ENCODE measurements around the gene ENOX1. TPM values are rescaled to one million over a fixed set of nuclear protein-coding genes. Genes with fewer than 3 reads are reported as not detected.

Gene ENOX1
- total RNA-seq, 1 donor from 2014 or later, result 0.79 TPM

DNA sequence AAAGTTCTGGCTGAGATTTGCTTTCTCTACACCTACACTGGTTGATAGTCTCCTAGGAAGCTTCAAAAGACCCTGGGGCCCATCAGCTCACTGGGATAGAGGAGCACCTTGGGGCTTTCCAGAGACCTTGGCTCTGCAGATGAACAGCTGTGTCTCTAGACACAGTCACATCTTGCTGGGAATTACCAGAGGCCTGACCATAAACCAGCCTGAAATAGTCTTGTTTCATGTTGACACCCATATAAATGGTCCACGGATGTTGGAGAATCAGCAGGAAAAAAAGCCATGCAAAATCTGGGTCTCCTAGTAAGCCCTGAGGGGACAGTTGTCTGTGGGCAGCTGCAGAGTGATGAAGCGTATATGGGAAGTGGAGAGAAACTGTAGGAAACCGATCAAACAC, 555.8 kb downstream of the ENOX1 start:
- no peak for FAIRE-seq
- TF ChIP-seq, protein P1, sequence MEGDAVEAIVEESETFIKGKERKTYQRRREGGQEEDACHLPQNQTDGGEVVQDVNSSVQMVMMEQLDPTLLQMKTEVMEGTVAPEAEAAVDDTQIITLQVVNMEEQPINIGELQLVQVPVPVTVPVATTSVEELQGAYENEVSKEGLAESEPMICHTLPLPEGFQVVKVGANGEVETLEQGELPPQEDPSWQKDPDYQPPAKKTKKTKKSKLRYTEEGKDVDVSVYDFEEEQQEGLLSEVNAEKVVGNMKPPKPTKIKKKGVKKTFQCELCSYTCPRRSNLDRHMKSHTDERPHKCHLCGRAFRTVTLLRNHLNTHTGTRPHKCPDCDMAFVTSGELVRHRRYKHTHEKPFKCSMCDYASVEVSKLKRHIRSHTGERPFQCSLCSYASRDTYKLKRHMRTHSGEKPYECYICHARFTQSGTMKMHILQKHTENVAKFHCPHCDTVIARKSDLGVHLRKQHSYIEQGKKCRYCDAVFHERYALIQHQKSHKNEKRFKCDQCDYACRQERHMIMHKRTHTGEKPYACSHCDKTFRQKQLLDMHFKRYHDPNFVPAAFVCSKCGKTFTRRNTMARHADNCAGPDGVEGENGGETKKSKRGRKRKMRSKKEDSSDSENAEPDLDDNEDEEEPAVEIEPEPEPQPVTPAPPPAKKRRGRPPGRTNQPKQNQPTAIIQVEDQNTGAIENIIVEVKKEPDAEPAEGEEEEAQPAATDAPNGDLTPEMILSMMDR (IDR thresholded peaks at IDR 0.05; ENCODE audit: insufficient read depth, low read length, severe bottlenecking), result no peak
- no peaks in the 10 kb centered on the region for H3K27me3 ChIP-seq (ENCODE audit: control insufficient read depth, insufficient read depth, low read length)
- H3K36me3 ChIP-seq (ENCODE audit: control insufficient read depth, insufficient read depth, low read length), result no peaks in the 10 kb centered on the region
- DNase-seq (ENCODE audit: low read depth), result no peak
- no peak overlapping the region for H3K4me3 ChIP-seq (ENCODE audit: low read depth, low read length)

DNA sequence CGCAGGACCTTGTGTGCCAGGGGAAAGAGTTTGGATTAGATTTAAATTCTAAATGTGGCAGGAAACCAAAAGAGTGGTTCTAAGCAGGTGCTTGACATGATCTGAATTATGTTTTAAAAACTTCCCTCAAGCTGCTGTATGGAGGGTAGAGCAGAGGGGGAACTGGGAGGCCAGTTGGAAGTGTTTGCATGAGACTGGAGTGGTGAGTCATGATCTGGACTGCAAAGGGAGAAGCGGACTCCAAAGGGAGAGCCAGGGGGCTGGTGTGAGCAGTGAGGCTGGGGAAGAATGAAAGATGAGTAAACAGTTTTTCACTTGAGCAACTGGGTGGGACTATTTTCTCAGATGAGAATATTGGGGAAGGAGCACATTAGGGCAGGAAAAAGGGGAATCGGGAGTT, 557.3 kb downstream of the ENOX1 start:
- no peak for FAIRE-seq
- TF ChIP-seq, protein P1 (IDR thresholded peaks at IDR 0.05; ENCODE audit: insufficient read depth, low read length, severe bottlenecking), result no peak
- Histone ChIP-seq H3K27me3 (ENCODE audit: control insufficient read depth, insufficient read depth, low read length) (no peaks in the 10 kb centered on the region), H3K36me3 (ENCODE audit: control insufficient read depth, insufficient read depth, low read length) (no peaks in the 10 kb centered on the region), H3K4me3 (ENCODE audit: low read depth, low read length) (no peak overlapping the region)
- DNase-seq (ENCODE audit: low read depth), result peak; percentile 23

DNA sequence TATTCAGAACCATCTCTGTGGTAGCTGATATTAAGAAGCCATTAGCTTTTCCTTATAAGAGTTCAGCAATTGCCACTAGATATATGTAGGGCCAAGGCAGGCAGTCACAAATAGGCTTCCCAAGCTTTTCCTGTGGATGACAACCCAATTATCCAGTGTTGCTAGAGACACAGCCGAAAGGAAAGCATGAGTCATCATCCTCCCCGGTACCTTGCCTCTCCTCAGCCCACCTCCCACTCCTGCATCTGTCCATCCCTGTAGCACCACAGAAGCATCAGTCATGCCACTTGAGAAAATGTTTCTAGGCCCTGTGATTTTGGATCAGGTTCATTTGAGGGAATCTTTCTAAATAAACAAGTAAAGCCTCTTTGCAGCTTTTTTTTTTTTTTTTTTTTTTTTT, 559.1 kb downstream of the ENOX1 start:
- FAIRE-seq (no peak), DNase-seq (ENCODE audit: low read depth) (peak; percentile 9)
- H3K27me3 ChIP-seq (ENCODE audit: control insufficient read depth, insufficient read depth, low read length), result no peaks in the 10 kb centered on the region
- H3K36me3 ChIP-seq (ENCODE audit: control insufficient read depth, insufficient read depth, low read length), result no peaks in the 10 kb centered on the region
- TF ChIP-seq, protein P1 (IDR thresholded peaks at IDR 0.05; ENCODE audit: insufficient read depth, low read length, severe bottlenecking), result no peak
- H3K4me3 ChIP-seq (ENCODE audit: low read depth, low read length), result no peak overlapping the region

DNA sequence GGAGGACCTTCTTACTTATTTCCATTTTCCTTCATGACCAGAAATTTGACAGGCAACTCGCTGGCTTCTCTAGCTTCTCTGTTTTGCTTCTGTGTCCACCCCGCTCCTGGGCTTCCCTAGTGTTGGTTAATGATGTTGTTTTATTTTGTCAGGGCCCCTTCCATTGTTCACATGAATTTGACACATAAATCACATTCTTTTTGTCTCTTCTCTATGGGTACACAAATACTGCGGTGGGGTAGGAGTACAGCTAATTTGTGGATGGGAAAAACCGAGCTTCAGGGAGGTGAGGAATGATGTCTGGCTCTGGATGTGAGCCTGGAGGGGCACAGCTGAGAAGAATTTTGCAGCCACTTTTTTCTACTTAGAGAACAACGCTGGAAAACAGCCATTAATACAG, 563.6 kb downstream of the ENOX1 start:
- H3K27me3 ChIP-seq (ENCODE audit: control insufficient read depth, insufficient read depth, low read length), result no peaks in the 10 kb centered on the region
- FAIRE-seq, result no peak

DNA sequence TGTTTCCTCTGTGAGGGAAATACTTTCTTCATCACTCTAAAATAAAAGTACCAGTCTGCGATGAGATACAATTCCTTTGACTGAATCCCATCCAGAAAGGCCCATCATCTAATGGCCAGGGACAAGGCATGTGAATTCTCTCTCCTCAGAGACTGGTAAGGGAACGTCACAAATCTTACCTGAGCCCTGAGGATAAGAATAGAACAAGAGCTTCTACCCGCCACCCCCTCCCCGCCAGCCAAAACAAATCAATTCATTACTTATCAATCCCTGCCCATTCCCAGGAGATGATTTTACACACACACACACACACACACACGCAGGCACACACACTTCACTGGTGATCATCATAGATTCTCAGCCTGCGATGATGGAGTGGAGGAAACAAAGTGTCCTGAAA, 564.7 kb downstream of the ENOX1 start:
- Histone ChIP-seq H3K27me3 (ENCODE audit: control insufficient read depth, insufficient read depth, low read length) (no peaks in the 10 kb centered on the region), H3K4me3 (ENCODE audit: low read depth, low read length) (no peak overlapping the region), H3K36me3 (ENCODE audit: control insufficient read depth, insufficient read depth, low read length) (no peaks in the 10 kb centered on the region)
- DNase-seq (ENCODE audit: low read depth) (no peak), FAIRE-seq (no peak)
- TF ChIP-seq, protein P1 (IDR thresholded peaks at IDR 0.05; ENCODE audit: insufficient read depth, low read length, severe bottlenecking), result no peak

More for the DNA sequence above, 563.6 kb downstream of the ENOX1 start:
- no peak overlapping the region for H3K4me3 ChIP-seq (ENCODE audit: low read depth, low read length)
- no peak for DNase-seq (ENCODE audit: low read depth)
- TF ChIP-seq, protein P1 (IDR thresholded peaks at IDR 0.05; ENCODE audit: insufficient read depth, low read length, severe bottlenecking), result no peak
- no peaks in the 10 kb centered on the region for H3K36me3 ChIP-seq (ENCODE audit: control insufficient read depth, insufficient read depth, low read length)

DNA sequence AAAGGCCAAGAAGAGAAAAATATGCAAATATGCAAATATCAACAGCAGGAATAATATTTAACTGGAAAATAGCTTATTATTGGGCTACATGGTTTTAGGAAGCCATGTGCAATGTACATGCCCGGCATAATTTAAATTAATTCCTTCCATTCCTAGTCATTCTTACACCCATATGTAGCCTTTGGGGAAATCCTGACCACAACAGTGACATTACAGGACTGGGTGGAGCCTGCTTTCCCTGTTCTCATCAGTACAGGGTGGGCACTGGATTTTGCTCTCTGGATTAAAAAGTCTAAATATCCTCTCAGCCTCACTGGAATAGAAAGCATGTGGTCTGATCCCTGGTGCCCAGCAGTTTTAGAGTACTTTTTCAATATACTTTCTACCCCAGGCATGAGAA, 565.2 kb downstream of the ENOX1 start:
- FAIRE-seq (no peak), DNase-seq (ENCODE audit: low read depth) (no peak)
- no peaks in the 10 kb centered on the region for H3K36me3 ChIP-seq (ENCODE audit: control insufficient read depth, insufficient read depth, low read length)
- TF ChIP-seq, protein P1 (IDR thresholded peaks at IDR 0.05; ENCODE audit: insufficient read depth, low read length, severe bottlenecking), result no peak
- no peak overlapping the region for H3K4me3 ChIP-seq (ENCODE audit: low read depth, low read length)
- H3K27me3 ChIP-seq (ENCODE audit: control insufficient read depth, insufficient read depth, low read length), result no peaks in the 10 kb centered on the region

All from bronchial epithelial cell (primary cell).